NCI-H1417 (cell line): ENCODE data around the gene IRGM.
"Not testable (repeated sequence)": the region's sequence is repeated elsewhere in the genome, so short reads cannot be mapped to it uniquely, and the experiment has no call there.

Source experiments
- DNase-seq, 3 experiments: peaks; one replicate each; lab custom pipeline; 2025; lab: John Stamatoyannopoulos, UW

Gene IRGM, protein sequence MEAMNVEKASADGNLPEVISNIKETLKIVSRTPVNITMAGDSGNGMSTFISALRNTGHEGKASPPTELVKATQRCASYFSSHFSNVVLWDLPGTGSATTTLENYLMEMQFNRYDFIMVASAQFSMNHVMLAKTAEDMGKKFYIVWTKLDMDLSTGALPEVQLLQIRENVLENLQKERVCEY

DNA sequence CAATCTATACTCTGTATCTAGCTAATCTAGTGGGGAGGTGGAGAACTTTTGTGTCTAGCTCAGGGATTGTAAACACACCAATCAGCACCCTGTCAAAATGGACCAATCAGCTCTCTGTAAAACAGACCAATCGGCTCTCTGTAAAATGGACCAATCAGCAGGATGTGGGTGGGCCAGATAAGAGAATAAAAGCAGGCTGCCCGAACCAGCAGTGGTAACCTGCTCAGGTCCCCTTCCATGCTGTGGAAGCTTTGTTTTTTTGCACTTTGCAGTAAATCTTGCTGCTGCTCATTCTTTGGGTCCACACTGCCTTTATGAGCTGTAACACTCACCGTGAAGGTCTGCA lies at the start of gene IRGM:
IRGM (plus strand) TSS at position 214 of the 346 bp plus-strand sequence. CDS start 1,603 bp downstream, outside the sequence.
- not testable (repeated sequence) for DNase-seq

DNA sequence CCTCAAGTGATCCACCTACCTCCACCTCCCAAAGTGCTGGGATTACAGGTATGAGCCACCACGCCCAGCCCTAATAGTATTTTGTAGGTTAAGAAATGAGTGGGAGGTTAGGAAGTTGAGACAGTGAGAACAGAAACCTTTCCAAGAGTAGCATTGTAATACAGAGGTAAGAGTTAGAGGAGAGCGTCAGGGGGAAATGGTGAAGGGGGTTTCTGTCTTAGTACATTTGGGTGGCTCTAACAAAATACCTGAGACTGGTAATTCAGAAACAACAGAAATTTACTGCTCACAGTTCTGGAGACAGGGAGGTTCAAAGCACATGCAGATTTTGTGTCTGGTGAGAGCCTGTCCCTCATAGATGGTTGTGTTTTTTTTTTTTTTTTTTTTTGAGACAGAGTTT lies 48.9 kb upstream of the IRGM start:
- no peak for DNase-seq

DNA sequence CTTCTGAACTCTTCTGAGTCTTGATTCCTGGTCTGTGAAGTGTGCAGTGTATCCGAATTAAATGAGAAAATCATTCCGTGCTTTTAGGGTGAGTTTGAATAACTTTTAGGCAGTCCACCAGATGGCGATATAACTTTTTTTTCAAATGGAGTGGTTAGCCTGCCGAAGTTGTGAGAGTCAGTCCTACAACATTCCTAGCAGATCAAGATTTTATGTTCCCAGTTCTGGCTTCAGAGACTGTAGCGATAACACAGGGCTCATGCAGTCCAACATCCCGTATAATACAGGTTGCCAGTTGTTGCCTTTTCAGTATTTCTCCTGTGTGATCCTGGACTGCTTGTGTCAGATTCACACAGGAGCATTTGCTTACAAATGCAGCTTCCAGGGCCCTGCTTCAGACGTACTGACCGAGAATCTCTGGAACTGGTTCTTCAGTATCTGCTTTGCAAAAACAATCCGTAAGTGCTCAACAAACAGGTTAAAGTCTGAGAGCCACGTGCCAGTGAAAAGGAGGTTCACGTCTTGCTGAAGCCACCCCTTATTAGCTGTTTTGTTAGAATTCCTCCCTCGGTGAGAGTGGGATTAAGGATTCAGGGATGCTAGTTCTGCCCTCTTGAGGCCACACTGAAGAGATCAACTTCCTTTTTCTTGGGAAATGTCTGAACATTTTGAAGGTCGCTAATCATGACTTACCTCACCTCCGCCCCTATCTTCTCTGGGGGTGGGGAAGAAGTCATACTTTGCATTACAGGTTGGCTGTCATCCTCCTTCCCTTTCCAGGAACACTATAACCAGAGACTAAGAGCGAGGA lies 45.0 kb upstream of the IRGM start:
- peak; percentile 28 to 57 (median 32) for DNase-seq

DNA sequence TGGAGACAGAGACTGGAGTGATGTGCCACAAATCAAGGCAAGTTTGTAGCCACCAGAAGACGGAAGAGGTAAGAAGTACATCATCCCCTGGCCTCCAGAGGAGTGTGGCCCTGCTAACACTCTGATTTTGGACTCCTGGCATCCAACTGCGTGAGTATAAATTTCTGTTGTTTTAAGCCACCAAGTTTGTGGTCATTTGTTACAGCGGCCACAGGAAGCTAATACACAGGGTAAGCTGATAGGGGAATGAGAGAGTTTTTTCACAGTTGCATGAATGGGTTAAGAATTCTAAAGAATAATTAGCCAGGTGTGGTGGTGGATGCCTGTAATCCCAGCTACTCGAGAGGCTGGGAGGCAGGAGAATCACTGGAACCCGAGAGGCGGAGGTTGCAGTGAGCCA lies 41.9 kb upstream of the IRGM start:
- DNase-seq: no peak

DNA sequence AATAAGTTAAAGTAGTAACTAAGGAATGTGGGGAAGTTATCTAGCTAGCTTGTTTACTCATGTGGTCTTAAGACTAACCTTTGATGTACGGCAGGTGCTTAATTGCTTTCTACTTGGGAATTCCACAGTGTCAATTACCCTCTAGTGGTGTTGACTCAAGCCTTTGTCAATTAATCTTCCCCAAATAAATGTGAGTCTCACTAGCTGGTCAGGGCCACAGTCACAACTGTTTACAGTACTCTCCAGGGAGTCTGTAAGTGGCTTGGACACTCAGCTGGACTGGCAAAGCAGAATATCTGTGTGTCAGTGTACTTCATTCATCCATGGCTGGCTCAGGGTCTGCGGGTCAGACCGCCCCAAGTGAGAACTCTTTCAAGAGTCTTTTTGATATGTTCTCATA lies 37.0 kb upstream of the IRGM start:
- peak in 2 of 3 experiments; percentile 2 to 62 for DNase-seq

DNA sequence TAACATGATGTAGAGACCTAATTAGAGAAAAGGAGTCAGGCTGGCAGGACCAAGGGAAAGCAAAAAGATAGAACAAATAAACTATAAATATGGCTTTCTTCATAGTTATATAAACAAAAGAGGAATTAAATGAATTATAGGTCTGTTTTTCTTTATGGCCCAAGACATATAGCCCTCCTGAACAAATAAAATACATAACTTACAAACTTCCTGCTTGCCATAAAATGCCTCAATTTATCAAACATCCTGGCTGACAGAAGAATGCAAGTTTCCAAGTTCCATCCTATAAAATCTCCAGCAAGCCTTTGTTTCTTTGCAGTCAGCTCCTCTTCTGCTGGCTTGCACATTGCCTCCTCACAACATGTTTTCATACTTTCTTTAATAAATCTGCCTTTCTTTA lies 31.3 kb upstream of the IRGM start:
- DNase-seq: no peak

DNA sequence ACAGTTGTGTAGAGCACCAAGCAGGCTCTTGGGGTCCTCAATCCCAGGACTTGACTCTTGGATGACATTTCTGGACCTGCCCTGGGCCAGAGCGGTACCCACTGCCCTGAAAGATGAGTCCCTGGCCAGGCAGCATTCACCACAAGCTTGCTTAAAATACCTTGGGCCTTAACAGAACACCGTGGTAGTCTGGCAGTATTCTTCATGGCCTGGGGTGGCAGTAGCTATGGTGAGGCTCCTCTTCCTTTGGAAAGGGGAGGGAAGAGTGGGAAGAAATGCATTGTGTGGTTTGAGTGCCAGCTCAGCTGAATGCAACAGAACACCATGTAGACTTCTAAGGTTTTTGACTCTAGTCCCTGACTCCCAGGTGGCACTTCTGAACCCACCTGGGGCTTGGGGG lies 29.4 kb upstream of the IRGM start:
- DNase-seq: no peak

DNA sequence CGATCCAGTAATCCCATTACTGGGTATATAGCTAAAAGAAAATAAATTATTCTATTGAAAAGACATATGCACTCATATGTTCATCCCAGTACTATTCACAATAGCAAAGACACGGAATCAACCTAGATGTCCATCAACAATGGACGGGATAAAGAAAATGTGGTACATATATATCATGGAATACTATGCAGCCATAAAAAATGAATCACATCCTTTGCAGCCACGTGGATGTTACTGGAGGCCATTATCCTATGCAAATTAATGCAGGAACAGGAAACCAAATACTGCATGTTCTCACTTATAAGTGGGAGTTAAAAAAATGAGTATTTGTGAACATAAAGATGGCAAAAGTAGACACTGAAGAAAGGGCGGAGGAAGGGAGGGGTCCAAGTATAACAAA lies 16.6 kb upstream of the IRGM start:
- DNase-seq: no peak

DNA sequence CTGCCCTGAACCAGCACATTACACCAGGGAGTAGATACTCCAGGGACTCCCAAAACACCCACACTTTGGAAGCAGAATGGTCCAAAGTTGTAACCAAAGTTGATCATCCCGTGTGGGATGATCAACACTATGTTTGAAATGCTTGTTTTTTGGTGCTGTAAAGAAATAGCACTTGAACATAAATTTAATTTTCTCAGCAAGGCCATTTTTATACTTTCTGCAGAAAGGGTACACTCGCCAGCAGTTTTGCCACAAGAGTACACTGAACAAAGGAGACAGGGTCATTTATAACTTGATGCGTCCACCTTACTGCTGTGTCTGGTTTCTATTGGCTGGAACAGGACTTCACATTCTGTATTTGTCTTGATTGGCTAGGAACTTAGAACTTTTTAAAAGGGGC lies 14.5 kb upstream of the IRGM start:
- not testable (repeated sequence) for DNase-seq

DNA sequence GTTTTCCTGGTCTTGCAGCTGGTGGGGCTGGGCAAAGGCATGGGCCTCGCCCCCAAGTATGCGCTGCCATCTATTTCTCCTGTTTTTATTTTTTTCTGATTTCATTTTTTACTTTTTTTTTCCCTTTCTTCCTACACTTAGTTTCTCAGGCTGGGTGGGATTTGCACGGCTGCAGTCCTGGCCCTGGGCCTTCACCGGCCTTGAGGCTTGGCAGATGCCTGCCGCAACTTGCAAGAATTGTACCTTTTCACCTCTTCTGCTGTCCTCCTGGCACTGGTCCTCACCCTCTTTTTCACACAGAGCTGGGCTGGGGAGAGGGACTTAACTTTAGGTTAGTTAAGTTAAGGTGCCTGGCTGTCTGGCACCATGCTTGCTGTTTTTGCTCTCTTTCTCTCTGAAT lies 10.3 kb upstream of the IRGM start:
- no peak for DNase-seq

DNA sequence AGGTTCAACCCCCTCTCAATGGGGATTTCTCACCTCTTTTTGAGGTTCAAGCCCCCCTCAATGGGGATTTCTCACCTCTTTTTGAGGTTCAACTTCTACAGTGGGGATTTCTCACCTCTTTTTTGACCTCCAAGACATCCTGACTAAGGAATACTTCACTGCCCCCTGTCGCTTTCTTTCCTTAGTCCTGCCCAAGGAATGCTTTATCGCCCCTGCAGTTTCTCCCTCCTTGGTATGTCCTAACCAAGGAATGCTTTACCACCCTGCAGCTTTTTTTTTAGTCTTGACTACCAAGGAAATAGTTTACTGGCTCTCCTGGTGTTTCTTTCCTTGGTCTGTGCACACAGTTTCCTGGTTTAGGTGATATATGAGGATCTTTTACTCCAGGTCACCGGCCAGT lies 9.6 kb upstream of the IRGM start:
- no peak for DNase-seq

DNA sequence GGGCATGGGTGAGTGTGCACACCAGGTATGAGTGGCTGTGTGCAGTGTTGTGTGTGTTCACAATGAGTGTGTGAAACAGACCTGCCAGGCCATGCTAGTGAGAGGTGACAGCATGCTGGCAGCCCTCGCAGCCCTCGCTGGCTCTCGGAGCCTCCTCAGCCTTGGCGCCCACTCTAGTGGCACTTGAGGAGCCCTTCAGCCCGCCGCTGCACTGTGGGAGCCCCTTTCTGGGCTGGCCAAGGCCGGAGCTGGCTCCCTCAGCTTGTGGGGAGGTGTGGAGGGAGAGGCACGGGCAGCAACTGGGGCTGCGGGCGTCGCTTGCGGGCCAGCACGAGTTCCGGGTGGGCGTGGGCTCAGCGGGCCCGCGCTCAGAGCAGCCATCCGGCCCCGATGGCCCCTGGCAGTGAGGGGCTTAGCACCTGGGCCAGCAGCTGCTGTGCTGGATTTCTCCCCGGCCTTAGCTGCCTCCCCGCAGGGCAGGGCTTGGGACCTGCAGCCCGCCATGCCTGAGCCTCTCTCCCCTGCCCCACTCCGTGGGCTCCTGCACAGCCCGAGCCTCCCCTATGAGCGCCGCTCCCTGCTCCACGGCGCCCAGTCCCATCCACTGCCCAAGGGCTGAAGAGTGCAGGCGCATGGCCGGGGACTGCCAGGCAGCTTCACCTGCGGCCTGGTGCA lies 999 bp upstream of the IRGM start:
- not testable (repeated sequence) for DNase-seq

DNA sequence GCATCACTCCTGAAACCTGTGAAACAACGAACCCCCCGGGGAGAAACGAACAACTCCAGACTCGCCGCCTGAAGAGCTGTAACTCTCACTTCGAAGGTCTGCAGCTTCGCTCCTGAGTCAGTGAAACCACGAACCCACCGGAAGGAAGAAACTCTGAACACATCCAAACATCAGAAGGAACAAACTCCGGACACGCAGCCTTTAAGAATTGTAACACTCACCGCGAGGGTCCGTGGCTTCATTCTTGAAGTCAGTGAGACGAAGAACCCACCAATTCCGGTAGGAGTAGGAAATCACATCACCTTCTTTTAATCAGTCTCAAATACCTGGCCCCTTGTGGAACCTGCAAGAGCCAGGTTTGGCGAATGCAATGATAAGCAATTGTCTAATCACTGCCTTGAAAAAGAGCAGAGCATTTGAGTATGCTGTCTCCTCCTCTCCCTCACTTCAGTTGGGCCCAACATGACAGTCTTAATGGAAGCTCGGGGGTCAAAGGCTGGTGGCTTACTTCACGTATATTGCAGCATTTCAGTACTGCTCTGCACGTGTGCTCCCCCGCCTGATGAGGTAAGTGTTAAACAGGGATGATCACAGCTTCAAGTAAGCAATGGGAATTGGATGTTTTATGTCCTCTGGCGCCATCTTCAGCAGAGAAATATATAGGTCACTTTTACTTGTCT lies 473 bp downstream of the IRGM start:
- DNase-seq: peak; percentile 51 to 86 (median 52)

DNA sequence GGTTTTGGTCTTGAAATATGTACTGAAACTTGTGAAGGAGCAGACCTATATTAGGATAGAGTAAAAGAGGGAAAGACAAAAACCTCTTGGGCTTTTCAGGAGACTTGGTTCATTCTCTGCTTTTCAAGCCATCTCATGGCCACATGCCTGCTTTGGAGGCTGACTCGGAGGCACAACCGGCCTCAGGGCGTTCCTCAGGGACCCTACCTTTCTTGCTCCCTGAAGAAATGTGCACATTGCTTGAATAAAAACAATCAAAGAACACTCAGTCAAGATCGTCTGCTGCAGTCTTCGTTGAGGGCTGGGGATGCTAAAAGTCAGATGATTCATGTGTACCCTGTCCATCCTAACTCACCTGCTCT lies 994 bp downstream of the IRGM start:
- no peak for DNase-seq

DNA sequence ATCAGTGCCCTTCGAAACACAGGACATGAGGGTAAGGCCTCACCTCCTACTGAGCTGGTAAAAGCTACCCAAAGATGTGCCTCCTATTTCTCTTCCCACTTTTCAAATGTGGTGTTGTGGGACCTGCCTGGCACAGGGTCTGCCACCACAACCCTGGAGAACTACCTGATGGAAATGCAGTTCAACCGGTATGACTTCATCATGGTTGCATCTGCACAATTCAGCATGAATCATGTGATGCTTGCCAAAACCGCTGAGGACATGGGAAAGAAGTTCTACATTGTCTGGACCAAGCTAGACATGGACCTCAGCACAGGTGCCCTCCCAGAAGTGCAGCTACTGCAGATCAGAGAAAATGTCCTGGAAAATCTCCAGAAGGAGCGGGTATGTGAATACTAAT lies 1.9 kb downstream of the IRGM start:
- DNase-seq: no peak

DNA sequence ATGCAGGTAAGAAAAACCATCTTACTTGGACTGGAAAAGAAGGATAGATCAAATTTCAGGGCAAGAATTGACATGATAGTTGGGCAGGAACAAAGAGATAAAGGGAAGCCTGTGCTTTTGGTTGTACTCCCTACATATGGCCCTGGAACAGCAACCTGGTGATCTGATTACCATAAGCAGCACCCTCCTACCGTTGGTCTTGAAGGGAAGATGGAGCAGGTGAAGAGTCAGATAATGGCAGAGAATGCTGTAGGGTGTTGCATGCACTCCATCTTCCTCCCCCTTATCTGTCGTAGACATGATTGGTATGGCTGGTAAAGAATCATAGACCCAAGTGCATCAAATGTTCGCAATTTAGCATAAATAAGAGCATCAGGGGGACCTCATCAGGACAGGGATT lies 4.7 kb downstream of the IRGM start:
- no peak for DNase-seq

DNA sequence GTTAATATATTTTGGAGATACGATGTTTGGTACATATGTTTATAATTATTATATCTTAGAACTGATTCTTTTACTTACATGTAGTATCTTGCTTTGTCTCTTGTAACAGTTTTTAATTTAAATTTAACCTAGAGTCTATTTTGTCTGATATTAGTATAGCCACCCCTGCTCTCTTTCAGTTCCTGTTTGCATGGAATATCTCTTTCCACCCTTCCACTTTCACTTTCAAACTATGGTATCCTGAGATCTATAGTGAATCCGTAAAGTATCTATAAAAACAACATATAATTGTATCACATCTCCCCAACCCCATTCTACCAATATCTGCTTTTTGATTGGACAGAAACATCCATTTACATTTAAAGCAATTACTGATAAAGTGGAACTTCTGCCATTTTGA lies 7.2 kb downstream of the IRGM start:
- DNase-seq: no peak

DNA sequence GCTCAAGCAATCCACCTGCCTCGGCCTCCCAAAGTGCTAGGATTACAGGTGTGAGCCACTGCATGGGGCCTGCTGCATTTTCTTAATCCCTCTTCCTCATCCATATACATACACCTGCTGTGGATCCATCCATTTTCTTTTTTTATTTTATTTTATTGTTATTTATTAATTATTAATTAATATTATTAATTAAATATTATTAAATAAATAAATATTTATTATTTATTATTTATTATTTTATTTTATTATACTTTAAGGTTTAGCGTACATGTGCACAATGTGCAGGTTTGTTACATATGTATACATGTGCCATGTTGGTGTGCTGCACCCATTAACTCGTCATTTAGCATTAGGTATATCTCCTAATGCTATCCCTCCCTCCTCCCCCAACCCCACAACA lies 10.4 kb downstream of the IRGM start:
- not testable (repeated sequence) for DNase-seq

DNA sequence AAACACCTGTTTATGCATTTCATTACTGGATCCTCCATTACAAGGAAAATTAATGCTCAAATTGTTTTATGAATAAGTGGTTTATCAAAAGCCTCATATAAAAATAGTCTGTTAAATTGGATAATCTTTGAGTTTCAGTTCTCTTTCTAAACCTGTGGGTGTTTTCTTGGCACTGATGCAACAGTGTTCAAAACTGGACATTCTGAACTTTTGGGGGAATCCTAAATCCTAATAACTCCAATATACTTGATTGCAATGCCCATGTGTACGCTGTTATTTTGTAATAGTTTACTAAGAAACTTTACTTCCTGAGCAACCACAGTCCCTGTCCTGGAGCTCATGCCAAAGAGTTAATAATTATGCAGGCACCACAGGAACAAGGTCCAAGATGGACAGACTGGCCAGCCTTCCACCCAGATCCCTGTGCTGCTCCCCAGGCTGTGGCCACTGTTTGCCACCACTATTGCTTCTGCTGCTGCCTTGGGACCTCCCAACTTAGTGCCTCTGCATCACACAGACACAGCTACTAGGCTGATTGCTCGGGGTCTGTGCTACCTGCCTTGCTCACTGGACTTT lies 14.0 kb downstream of the IRGM start:
- no peak for DNase-seq

DNA sequence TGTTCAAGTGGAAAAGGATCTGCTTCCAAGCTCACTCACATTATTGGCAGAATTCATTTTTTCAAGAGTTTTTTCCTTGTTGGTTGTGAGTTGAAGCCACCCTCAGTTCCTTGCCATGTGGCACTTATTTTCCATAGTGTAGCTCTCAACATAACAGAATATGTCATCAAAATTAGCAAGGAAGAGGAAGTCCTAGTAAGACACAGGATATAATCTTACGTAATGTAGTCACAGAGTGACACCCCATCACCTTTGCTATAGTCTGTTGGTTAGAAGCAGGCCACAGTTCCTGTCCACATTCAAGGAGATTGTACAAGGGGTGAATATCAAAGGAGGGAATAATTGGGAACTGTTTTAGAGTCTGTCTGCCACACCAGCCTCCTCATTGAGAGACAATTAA lies 15.7 kb downstream of the IRGM start:
- no peak for DNase-seq

DNA sequence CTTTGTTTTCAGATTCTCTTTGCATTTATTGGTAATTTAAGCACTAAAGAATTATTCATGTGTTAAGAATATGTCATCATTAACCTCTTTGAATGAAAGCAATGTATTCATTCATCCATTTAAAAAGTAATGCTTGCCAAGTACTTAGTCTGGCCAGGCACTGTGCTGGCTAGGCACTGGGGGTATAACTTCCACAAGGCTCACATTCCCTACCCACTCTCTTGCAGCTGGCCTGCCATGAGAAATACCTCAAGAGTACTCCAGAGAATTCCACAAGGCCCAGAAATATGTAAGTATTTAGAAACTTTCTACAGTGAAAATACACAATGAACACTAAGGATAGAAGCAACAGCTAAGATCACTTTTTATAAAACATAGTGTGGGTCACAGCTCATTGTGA lies 33.0 kb downstream of the IRGM start:
- no peak for DNase-seq
